ENCODE results near the gene MAN1C1. TPM values are rescaled to one million over a fixed set of nuclear protein-coding genes. Genes with fewer than 3 reads are reported as not detected.

The MAN1C1 gene
- total RNA-seq: 1.4 and 1.6 TPM in 2 replicates

GRCh38 chr1:25616095-25616986 is at the start of gene MAN1C1:
TSS of gene MAN1C1 (plus strand) at chr1:25616791. CDS start at chr1:25617798, 1,007 bp downstream.

GRCh38 chr1:25799935-25800702 is 183.5 kb downstream of the MAN1C1 start, which contains the start of gene SELENON:
TSS of gene SELENON (plus strand) at chr1:25800193. CDS start at chr1:25800231, 38 bp downstream.

GRCh38 chr1:25819491-25820246 is 203.1 kb downstream of the MAN1C1 start, which contains the start of gene MTFR1L:
TSS of gene MTFR1L (plus strand) at chr1:25819954. CDS start at chr1:25823105, 3,151 bp downstream.

Other genes with a start within 250 kb of the MAN1C1 start
- 0.53 and 0.58 TPM in 2 replicates for gene RHCE, start 196.0 kb upstream of the MAN1C1 start, total RNA-seq
- gene MACO1, start 185.9 kb upstream of the MAN1C1 start, total RNA-seq: 12.7 and 12.8 TPM in 2 replicates
- gene LDLRAP1, start 73.2 kb upstream of the MAN1C1 start, total RNA-seq: 15.4 and 19.6 TPM in 2 replicates
- gene SELENON, start 183.4 kb downstream of the MAN1C1 start, total RNA-seq: 45.4 and 53.0 TPM in 2 replicates
- 46.8 and 53.6 TPM in 2 replicates for gene MTFR1L, start 203.2 kb downstream of the MAN1C1 start, total RNA-seq
- gene AUNIP, start 242.7 kb downstream of the MAN1C1 start, total RNA-seq: 1.6 and 2.3 TPM in 2 replicates

Measured in myometrial cell (primary cell).